SK-N-SH (cell line): Measurements from ENCODE around the gene DLX1.

Experiments
- CHD2 ChIP-seq: fragments of 150-350 bp; IDR thresholded peaks from 2 replicates; pipeline ENCODE4 v1.6.1; 2018; ENCODE audit warnings: low read length; ENCODE audit not compliant: partially characterized antibody
- CTCF ChIP-seq: fragments of 200-600 bp; sonication (generic); IDR thresholded peaks from 2 replicates; pipeline ENCODE4 v1.6.1; 2017; ENCODE audit warnings: antibody characterized with exemption, mild to moderate bottlenecking, moderate library complexity
- FOSL2 ChIP-seq: IDR thresholded peaks from 2 replicates; pipeline ENCODE4 v1.4.0; 2012; ENCODE audit warnings: low read depth, mild to moderate bottlenecking, moderate library complexity, borderline replicate concordance
- PBX3 ChIP-seq: IDR thresholded peaks from 2 replicates; pipeline ENCODE4; 2012
- POLR2AphosphoS5 ChIP-seq: IDR thresholded peaks from 2 replicates; pipeline ENCODE4 v1.6.1; 2012; ENCODE audit warnings: low read depth, low read length
- SMC3 ChIP-seq: IDR thresholded peaks from 2 replicates; pipeline ENCODE4 v1.6.1; 2012; ENCODE audit warnings: low read depth, low read length, improper control_type of control experiment
- YY1 ChIP-seq: IDR thresholded peaks from 2 replicates; pipeline ENCODE4 v1.4.0; 2012; ENCODE audit warnings: low read depth, mild to moderate bottlenecking

- TF ChIP-seq FOSL2 (no peak), CTCF (no peak), SMC3 (no peak), YY1 (no peak), CHD2 (no peak), PBX3 (no peak), POLR2AphosphoS5 (no peak)
These were observed 9.2 kb downstream of the DLX1 start for GRCh38 chr2:172094294-172095145.
